ENCODE results near the gene FBXO15. TPM values are rescaled to one million over a fixed set of nuclear protein-coding genes. Genes with fewer than 3 reads are reported as not detected.

The FBXO15 gene
- total RNA-seq, 4 donors from 2014 or later, result 0.54 to 1.9 (median 0.72) TPM

DNA sequence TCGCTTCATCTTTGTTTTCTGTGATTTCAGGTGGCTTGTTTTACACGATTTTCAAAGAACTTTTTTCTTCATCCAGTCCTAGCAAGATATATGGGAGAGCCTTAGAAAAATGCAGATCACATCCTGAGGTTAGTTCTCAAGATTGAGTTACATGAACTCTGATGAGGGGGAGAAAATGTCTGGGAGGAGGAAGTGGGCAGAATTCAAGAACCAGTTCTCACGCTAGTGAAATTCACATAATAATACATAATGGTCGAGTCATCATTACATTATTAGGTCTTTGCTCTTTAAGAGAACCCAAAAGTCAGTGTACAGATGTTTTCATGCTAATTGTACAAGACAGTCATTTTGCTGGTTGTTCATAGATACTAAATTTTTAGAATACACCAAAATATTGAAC, 7.6 kb upstream of the FBXO15 start:
- no peak for DNase-seq
- 87 to 92% methylated on average over 4 of the region's 4 CpGs for WGBS, 2 donors

DNA sequence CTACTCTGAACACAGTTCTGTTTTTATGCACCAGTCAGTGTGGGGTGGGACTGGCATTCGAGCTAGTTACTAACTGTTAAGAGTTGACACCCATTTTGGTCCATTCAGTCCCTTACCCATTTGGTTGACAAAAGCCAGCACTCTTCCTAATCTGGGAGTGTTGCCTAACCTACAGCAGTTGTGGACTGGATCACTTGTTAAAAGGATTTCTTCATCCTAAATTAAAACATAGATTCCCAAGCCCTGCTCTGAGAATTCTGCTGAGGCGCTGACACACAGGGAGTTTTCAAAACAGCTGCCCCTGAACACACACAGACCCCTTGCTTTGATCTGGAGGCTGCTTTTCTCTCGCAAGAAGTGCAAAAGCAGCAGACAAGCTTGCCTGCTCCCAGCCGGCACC, 7.1 kb upstream of the FBXO15 start:
- TF ChIP-seq, protein P1, sequence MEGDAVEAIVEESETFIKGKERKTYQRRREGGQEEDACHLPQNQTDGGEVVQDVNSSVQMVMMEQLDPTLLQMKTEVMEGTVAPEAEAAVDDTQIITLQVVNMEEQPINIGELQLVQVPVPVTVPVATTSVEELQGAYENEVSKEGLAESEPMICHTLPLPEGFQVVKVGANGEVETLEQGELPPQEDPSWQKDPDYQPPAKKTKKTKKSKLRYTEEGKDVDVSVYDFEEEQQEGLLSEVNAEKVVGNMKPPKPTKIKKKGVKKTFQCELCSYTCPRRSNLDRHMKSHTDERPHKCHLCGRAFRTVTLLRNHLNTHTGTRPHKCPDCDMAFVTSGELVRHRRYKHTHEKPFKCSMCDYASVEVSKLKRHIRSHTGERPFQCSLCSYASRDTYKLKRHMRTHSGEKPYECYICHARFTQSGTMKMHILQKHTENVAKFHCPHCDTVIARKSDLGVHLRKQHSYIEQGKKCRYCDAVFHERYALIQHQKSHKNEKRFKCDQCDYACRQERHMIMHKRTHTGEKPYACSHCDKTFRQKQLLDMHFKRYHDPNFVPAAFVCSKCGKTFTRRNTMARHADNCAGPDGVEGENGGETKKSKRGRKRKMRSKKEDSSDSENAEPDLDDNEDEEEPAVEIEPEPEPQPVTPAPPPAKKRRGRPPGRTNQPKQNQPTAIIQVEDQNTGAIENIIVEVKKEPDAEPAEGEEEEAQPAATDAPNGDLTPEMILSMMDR (IDR thresholded peaks at IDR 0.05), result no peak
- TF ChIP-seq POLR2A (IDR thresholded peaks at IDR 0.05), result no peak
- Histone ChIP-seq H3K4me3 (replicated peaks in 1 of 3) (no peak overlapping the region), H3K9me3 (no peaks in the 10 kb centered on the region), H3K27ac (no peak overlapping the region), H3K27me3 (no peaks in the 10 kb centered on the region), H3K4me1 (peaks cover 0 to 4% of the 10 kb centered on the region in 2 donors), H3K36me3 (peaks cover 16 to 28% of the 10 kb centered on the region in 2 donors)
- intact Hi-C loops (cut with DNase I), result loop anchor here (10.0 kb wide), 1 partner anchor 340 kb away; the partner anchor contains the start of gene CNDP2
- 89% methylated on average over 4 of the region's 4 CpGs for WGBS, 2 donors
- no peak for DNase-seq

More for the DNA sequence above, 7.6 kb upstream of the FBXO15 start:
- H3K4me3 ChIP-seq (replicated peaks in 1 of 3), result no peak overlapping the region
- H3K27ac ChIP-seq, result no peak overlapping the region
- intact Hi-C loops (cut with DNase I), result loop anchor here (10.0 kb wide), 1 partner anchor 340 kb away; the partner anchor contains the start of gene CNDP2
- H3K9me3 ChIP-seq, result no peaks in the 10 kb centered on the region
- H3K27me3 ChIP-seq, result no peaks in the 10 kb centered on the region
- no peak for TF ChIP-seq POLR2A (IDR thresholded peaks at IDR 0.05)
- TF ChIP-seq, protein P1 (IDR thresholded peaks at IDR 0.05), result no peak
- peaks cover 16 to 34% of the 10 kb centered on the region in 2 donors for H3K36me3 ChIP-seq
- no peaks in the 10 kb centered on the region for H3K4me1 ChIP-seq

DNA sequence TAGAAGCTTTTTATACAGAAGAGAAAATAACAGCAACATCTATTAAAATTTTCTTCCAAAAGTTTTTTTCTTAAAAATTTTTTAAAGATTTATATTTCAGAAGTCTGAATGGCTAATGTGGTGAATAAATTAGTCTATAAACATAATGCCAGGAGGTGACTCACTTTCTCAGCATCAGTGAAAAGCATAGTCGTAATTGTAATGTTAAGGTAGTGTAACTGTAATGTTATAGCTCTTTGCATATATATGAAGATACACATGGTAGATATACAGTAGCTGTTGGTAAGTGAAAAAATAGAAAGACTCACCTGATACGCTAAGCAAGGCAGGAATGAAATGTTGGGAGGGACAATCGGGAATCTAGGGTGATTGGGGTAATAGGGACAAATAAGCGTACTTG, 6.2 kb upstream of the FBXO15 start:
- DNase-seq, result no peak
- H3K36me3 ChIP-seq, result peaks cover 16 to 20% of the 10 kb centered on the region in 2 donors
- 93 to 95% methylated on average over 4 of the region's 4 CpGs for WGBS, 2 donors
- TF ChIP-seq, protein P1 (IDR thresholded peaks at IDR 0.05), result no peak
- no peak for TF ChIP-seq POLR2A (IDR thresholded peaks at IDR 0.05)
- intact Hi-C loops (cut with DNase I), result loop anchor here (10.0 kb wide), 1 partner anchor 341 kb away; the partner anchor contains the start of gene CNDP2
- H3K4me3 ChIP-seq (replicated peaks in 1 of 3), result no peak overlapping the region
- H3K9me3 ChIP-seq, result no peaks in the 10 kb centered on the region
- H3K4me1 ChIP-seq, result peaks cover 0 to 7% of the 10 kb centered on the region in 2 donors
- no peaks in the 10 kb centered on the region for H3K27me3 ChIP-seq
- H3K27ac ChIP-seq, result no peak overlapping the region

DNA sequence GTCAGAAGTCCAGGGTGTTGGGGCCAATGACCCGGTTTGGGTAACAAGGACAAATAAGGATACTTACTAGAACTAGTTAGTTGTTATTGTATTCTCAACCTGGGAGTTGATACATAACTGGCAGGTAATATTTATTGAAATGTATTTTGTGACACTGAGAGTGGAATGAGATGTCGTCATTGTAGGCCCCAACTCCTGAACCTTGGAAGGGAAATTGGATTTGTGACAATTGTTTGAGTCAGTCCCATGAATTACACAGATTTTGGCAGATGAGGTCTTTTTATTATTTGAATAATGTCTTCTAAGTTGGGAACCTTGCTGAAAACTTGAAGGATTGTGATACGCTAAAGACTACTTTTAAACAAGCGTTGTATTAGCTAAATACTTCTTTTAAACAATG, 5.7 kb upstream of the FBXO15 start:
- no peak for DNase-seq
- intact Hi-C loops (cut with DNase I), result loop anchor here (10.0 kb wide), 1 partner anchor 341 kb away; the partner anchor contains the start of gene CNDP2
- H3K27me3 ChIP-seq, result no peaks in the 10 kb centered on the region
- WGBS, 2 donors, result 93 to 94% methylated on average over 4 of the region's 4 CpGs
- H3K4me3 ChIP-seq (replicated peaks in 1 of 3), result no peak overlapping the region
- H3K27ac ChIP-seq, result no peak overlapping the region
- no peaks in the 10 kb centered on the region for H3K9me3 ChIP-seq
- peaks cover 16% of the 10 kb centered on the region in 2 donors for H3K36me3 ChIP-seq
- TF ChIP-seq, protein P1 (IDR thresholded peaks at IDR 0.05), result no peak
- no peak for TF ChIP-seq POLR2A (IDR thresholded peaks at IDR 0.05)
- peaks cover 0 to 7% of the 10 kb centered on the region in 2 donors for H3K4me1 ChIP-seq

DNA sequence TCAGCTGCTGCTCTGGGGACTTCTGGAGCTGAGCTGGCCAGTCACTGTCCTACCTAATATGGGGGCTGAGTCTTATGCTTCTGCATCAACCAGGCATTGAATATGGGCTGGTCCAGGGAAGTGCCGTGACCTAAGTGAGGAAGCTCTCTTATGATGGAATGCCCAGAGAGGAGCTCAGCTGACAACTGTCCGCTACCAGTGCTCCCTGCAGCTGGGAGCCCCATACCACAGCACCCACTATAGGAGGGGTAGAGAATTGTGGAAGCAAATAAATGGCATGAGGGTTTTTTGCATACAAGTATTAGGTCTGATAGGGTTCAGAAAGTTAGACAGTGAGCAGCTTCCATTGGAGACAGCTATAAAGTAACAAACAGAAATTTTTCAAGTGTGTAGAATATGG, 5.2 kb upstream of the FBXO15 start:
- peaks cover 0 to 7% of the 10 kb centered on the region in 2 donors for H3K4me1 ChIP-seq
- peaks cover 14 to 16% of the 10 kb centered on the region in 2 donors for H3K36me3 ChIP-seq
- H3K27ac ChIP-seq, result no peak overlapping the region
- no peaks in the 10 kb centered on the region for H3K9me3 ChIP-seq
- DNase-seq, result no peak
- intact Hi-C loops (cut with DNase I), result loop anchor here (10.0 kb wide), 1 partner anchor 342 kb away; the partner anchor contains the start of gene CNDP2
- TF ChIP-seq POLR2A (IDR thresholded peaks at IDR 0.05), result no peak
- TF ChIP-seq, protein P1 (IDR thresholded peaks at IDR 0.05), result no peak
- no peak overlapping the region for H3K4me3 ChIP-seq (replicated peaks in 1 of 3)
- WGBS, 2 donors, result 85 to 97% methylated on average over 2 of the region's 2 CpGs
- H3K27me3 ChIP-seq, result no peaks in the 10 kb centered on the region

Measured in thyroid gland (tissue), 4 donors.